ENCODE measurements around the gene RNF208.

GRCh38 chr9:137231372-137232039 is 9.5 kb upstream of the RNF208 start:
- TF ChIP-seq ZNF561 (tag by site-specific recombination; IDR thresholded peaks at IDR 0.05; ENCODE audit: borderline replicate concordance) (no peak), SP3 (tag by site-specific recombination; IDR thresholded peaks at IDR 0.05) (no peak), CTCF (tag by site-specific recombination; IDR thresholded peaks at IDR 0.05) (no peak), YY1 (tag by site-specific recombination; IDR thresholded peaks at IDR 0.05) (no peak), KLF16 (tag by site-specific recombination; IDR thresholded peaks at IDR 0.05) (no peak), SP2 (tag by site-specific recombination; IDR thresholded peaks at IDR 0.05) (no peak), ZNF302 (tag by site-specific recombination; IDR thresholded peaks at IDR 0.05; ENCODE audit: low read depth) (no peak), ZNF792 (tag by site-specific recombination; IDR thresholded peaks at IDR 0.05) (no peak), ZFP41 (tag by site-specific recombination; IDR thresholded peaks at IDR 0.05; ENCODE audit: borderline replicate concordance) (no peak)
- TF ChIP-seq, protein P1, sequence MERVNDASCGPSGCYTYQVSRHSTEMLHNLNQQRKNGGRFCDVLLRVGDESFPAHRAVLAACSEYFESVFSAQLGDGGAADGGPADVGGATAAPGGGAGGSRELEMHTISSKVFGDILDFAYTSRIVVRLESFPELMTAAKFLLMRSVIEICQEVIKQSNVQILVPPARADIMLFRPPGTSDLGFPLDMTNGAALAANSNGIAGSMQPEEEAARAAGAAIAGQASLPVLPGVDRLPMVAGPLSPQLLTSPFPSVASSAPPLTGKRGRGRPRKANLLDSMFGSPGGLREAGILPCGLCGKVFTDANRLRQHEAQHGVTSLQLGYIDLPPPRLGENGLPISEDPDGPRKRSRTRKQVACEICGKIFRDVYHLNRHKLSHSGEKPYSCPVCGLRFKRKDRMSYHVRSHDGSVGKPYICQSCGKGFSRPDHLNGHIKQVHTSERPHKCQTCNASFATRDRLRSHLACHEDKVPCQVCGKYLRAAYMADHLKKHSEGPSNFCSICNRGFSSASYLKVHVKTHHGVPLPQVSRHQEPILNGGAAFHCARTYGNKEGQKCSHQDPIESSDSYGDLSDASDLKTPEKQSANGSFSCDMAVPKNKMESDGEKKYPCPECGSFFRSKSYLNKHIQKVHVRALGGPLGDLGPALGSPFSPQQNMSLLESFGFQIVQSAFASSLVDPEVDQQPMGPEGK (tag by site-specific recombination; IDR thresholded peaks at IDR 0.05), result no peak
- TF ChIP-seq, protein P2, sequence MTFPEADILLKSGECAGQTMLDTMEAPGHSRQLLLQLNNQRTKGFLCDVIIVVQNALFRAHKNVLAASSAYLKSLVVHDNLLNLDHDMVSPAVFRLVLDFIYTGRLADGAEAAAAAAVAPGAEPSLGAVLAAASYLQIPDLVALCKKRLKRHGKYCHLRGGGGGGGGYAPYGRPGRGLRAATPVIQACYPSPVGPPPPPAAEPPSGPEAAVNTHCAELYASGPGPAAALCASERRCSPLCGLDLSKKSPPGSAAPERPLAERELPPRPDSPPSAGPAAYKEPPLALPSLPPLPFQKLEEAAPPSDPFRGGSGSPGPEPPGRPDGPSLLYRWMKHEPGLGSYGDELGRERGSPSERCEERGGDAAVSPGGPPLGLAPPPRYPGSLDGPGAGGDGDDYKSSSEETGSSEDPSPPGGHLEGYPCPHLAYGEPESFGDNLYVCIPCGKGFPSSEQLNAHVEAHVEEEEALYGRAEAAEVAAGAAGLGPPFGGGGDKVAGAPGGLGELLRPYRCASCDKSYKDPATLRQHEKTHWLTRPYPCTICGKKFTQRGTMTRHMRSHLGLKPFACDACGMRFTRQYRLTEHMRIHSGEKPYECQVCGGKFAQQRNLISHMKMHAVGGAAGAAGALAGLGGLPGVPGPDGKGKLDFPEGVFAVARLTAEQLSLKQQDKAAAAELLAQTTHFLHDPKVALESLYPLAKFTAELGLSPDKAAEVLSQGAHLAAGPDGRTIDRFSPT (tag by site-specific recombination; IDR thresholded peaks at IDR 0.05), result no peak

Measured in HEK293 (cell line).